Gastroesophageal sphincter (tissue), 4 donors: ENCODE results near the gene KRT1. TPM values are rescaled to one million over a fixed set of nuclear protein-coding genes. Genes with fewer than 3 reads are reported as not detected.

Experiments used
- ATAC-seq: fragments of 150-250 bp; one replicate; pipeline ENCODE4 v1.9.1; 2016; ENCODE audit warnings: mild to moderate bottlenecking, moderate library complexity
- H3K27ac ChIP-seq, 4 donors: fragments of 200-600 bp; sonication (generic) in 3 of 4; 1 replicate in 3 of 4; 2 replicates in 1 of 4; pipeline ENCODE4 v1.5.1; 2016 to 2019
- H3K27me3 ChIP-seq: fragments of 200-600 bp; sonication (generic); one replicate; pipeline ENCODE4 v1.5.1; 2019
- H3K36me3 ChIP-seq, 2 donors: fragments of 200-600 bp; sonication (generic); one replicate each; pipeline ENCODE4 v1.5.1; 2019; ENCODE audit warnings: control low read depth in 1 of 2
- H3K4me1 ChIP-seq, 3 donors: fragments of 200-600 bp; sonication (generic); 1 replicate in 2 of 3; 2 replicates in 1 of 3; pipeline ENCODE4 v1.5.1; 2016 to 2019; ENCODE audit warnings: control low read depth in 2 of 3
- H3K4me3 ChIP-seq, 2 donors: fragments of 200-600 bp; sonication (generic); one replicate each; pipeline ENCODE4 v1.5.1; 2019; ENCODE audit warnings: mild to moderate bottlenecking in 1 of 2, moderate library complexity in 1 of 2
- H3K9me3 ChIP-seq, 3 donors: fragments of 200-600 bp; sonication (generic); one replicate each; pipeline ENCODE4 v1.5.1; 2017 to 2019; ENCODE audit warnings: control low read depth in 2 of 3
- CTCF ChIP-seq, 4 experiments: fragments of 200-600 bp in 2 of 4; fragments of 450-650 bp in 2 of 4; sonication (generic) in 1 of 4; IDR thresholded peaks; one replicate each; pipeline ENCODE4 v1.5.1; 2017 to 2019; ENCODE audit warnings: antibody characterized with exemption in 4 of 4, mild to moderate bottlenecking in 2 of 4, moderate library complexity in 2 of 4
- EP300 ChIP-seq: sonication (generic); formaldehyde crosslinking; IDR thresholded peaks from one replicate; pipeline ENCODE4 v1.6.1; 2017; ENCODE audit warnings: antibody characterized with exemption, mild to moderate bottlenecking
- POLR2A ChIP-seq, 2 donors: fragments of 450-650 bp; IDR thresholded peaks; one replicate each; pipeline ENCODE4 v1.6.1; 2017; ENCODE audit warnings: antibody characterized with exemption in 2 of 2, mild to moderate bottlenecking in 2 of 2, moderate library complexity in 1 of 2
- POLR2AphosphoS5 ChIP-seq: sonication (generic); formaldehyde crosslinking; IDR thresholded peaks from one replicate; pipeline ENCODE4 v1.6.1; 2017; ENCODE audit warnings: antibody characterized with exemption
- WGBS, 2 donors: methylation state at CpG; one replicate each; pipeline ENCODE4 v1.1.5; 2018; ENCODE audit warnings: low coverage in 1 of 2; 5-methylcytosine and 5-hydroxymethylcytosine counted together
- total RNA-seq, 4 donors: library from RNA; depleted of rRNA; stranded (reverse); fragments of >200 nt; gene quantifications; one replicate each; pipeline ENCODE4 v1.1.0, GENCODE V29; 2016

Gene KRT1
- total RNA-seq, 4 donors from 2014 or later: not detected

GRCh38 chr12:52636592-52637258 lies 43.5 kb downstream of the KRT1 start:
- WGBS, 2 donors: 47 to 85% methylated on average over 4 to 5 of the region's 5 CpGs
- Histone ChIP-seq H3K27me3 (peaks cover 5% of the 10 kb centered on the region), H3K27ac (no peak overlapping the region), H3K4me3 (no peak overlapping the region), H3K4me1 (peaks cover 0 to 14% (median 0%) of the 10 kb centered on the region in 3 donors), H3K9me3 (no peaks in the 10 kb centered on the region), H3K36me3 (no peaks in the 10 kb centered on the region)
- ATAC-seq: no peak
- no peak for TF ChIP-seq EP300
- TF ChIP-seq POLR2A (IDR thresholded peaks at IDR 0.05): no peak
- no peak for TF ChIP-seq CTCF (IDR thresholded peaks at IDR 0.05)
- TF ChIP-seq POLR2AphosphoS5: no peak

DNA sequence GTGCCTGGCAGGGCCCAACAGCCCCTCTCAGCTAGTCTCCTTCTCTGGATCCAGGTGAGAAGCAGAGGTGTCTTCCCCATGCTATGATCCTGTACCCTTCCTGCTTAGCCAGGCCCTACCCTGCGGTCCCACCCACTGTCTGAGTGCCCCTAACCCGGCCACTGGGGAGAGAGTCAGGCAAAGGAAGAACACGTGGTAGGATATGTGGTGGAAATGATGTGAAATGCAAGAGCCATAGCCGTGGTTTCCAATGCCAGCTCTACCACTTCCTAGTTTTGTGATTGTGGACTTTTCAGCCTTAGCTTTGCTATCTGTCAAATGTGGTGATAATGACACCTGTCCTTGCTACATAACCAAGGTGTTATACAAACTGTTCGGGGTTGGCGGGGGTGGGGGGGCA lies 44.0 kb downstream of the KRT1 start:
- TF ChIP-seq POLR2A (IDR thresholded peaks at IDR 0.05) (no peak), EP300 (no peak), POLR2AphosphoS5 (no peak), CTCF (IDR thresholded peaks at IDR 0.05) (no peak)
- ATAC-seq: no peak
- Histone ChIP-seq H3K4me1 (peaks cover 0 to 14% (median 0%) of the 10 kb centered on the region in 3 donors), H3K4me3 (no peak overlapping the region), H3K36me3 (no peaks in the 10 kb centered on the region), H3K27ac (no peak overlapping the region), H3K9me3 (no peaks in the 10 kb centered on the region), H3K27me3 (peaks cover under 1% of the 10 kb centered on the region)
- WGBS, 2 donors: 48 to 93% methylated on average over 2 to 3 of the region's 6 CpGs

- Histone ChIP-seq H3K9me3 (no peaks in the 10 kb centered on the region), H3K36me3 (no peaks in the 10 kb centered on the region), H3K27ac (no peak overlapping the region), H3K27me3 (no peaks in the 10 kb centered on the region), H3K4me1 (peaks cover 0 to 14% (median 0%) of the 10 kb centered on the region in 3 donors), H3K4me3 (no peak overlapping the region)
- WGBS, 2 donors: 38 to 60% methylated on average over 2 of the region's 7 CpGs
- no peak for TF ChIP-seq POLR2AphosphoS5
- no peak for TF ChIP-seq POLR2A (IDR thresholded peaks at IDR 0.05)
- no peak for TF ChIP-seq EP300
- TF ChIP-seq CTCF (IDR thresholded peaks at IDR 0.05): no peak
- ATAC-seq: peak; percentile 67
Measured at GRCh38 chr12:52634266-52635056, 45.7 kb downstream of the KRT1 start.

DNA sequence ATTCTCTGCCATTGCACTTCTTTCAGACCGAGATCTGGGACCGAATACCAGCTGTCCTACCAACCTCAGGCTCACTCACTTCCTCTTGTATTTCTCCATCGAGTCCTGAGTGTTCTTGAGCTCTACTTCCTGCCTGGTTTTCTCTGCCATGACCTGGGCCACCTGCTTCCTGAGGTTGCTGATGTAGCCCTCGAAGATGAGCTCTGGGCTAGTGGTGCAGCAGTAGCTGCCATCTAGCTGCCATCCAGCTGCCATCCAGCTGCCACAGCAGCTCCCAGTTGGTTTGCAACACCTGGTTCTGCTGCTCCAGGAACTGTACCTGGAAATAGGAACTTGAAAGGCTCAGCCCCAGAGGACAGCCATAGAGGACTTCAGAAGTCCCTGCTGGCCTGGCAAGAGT lies 46.8 kb downstream of the KRT1 start:
- peaks cover 0 to 14% (median 0%) of the 10 kb centered on the region in 3 donors for H3K4me1 ChIP-seq
- no peaks in the 10 kb centered on the region for H3K9me3 ChIP-seq
- WGBS, 2 donors: 72 to 84% methylated on average over 3 of the region's 4 CpGs
- H3K36me3 ChIP-seq: no peaks in the 10 kb centered on the region
- TF ChIP-seq POLR2A (IDR thresholded peaks at IDR 0.05) (no peak), POLR2AphosphoS5 (no peak), EP300 (no peak), CTCF (IDR thresholded peaks at IDR 0.05) (no peak)
- no peaks in the 10 kb centered on the region for H3K27me3 ChIP-seq
- H3K27ac ChIP-seq: no peak overlapping the region
- ATAC-seq: no peak
- no peak overlapping the region for H3K4me3 ChIP-seq
